H9 (cell line): ENCODE measurements around the gene UBFD1. TPM values are rescaled to one million over a fixed set of nuclear protein-coding genes. Genes with fewer than 3 reads are reported as not detected.

Experiments used
- DNase-seq: peaks from one replicate; pipeline ENCODE4 v3.0.0-alpha.2; 2017
- H2AFZ ChIP-seq: one replicate; pipeline ENCODE4 v1.6.1; 2013; ENCODE audit warnings: mild to moderate bottlenecking, low read length, control low read depth, moderate library complexity
- H2AK5ac ChIP-seq: 2 replicates; pipeline ENCODE4 v1.6.1; 2013; ENCODE audit warnings: low read length, control low read depth, mixed read lengths; ENCODE audit not compliant: insufficient read length
- H2BK120ac ChIP-seq: one replicate; pipeline ENCODE4 v1.6.1; 2013; ENCODE audit warnings: low read depth, mild to moderate bottlenecking, low read length, control low read depth, inconsistent platforms; ENCODE audit not compliant: poor library complexity, severe bottlenecking
- H2BK12ac ChIP-seq: 2 replicates; pipeline ENCODE4 v1.6.1; 2013; ENCODE audit warnings: low read length, control low read depth, mixed read lengths, low read depth; ENCODE audit not compliant: insufficient read length
- H2BK15ac ChIP-seq: 2 replicates; pipeline ENCODE4 v1.6.1; 2013; ENCODE audit warnings: low read depth, low read length, control low read depth
- H2BK20ac ChIP-seq: one replicate; pipeline ENCODE4 v1.6.1; 2013; ENCODE audit warnings: low read depth, mild to moderate bottlenecking, low read length, control low read depth, inconsistent platforms; ENCODE audit not compliant: poor library complexity, severe bottlenecking
- H2BK5ac ChIP-seq: 2 replicates; pipeline ENCODE4 v1.6.1; 2013; ENCODE audit warnings: low read length, control low read depth, mixed read lengths; ENCODE audit not compliant: insufficient read length
- H3K14ac ChIP-seq: 2 replicates; pipeline ENCODE4 v1.6.1; 2013; ENCODE audit warnings: low read length, control low read depth; ENCODE audit not compliant: insufficient read depth
- H3K18ac ChIP-seq: 2 replicates; pipeline ENCODE4 v1.6.1; 2013; ENCODE audit warnings: low read depth, mild to moderate bottlenecking, mixed read lengths, low read length, control low read depth; ENCODE audit not compliant: insufficient read length
- H3K23ac ChIP-seq: 2 replicates; pipeline ENCODE4 v1.6.1; 2013; ENCODE audit warnings: low read length, control low read depth, mixed read lengths, low read depth; ENCODE audit not compliant: insufficient read length
- H3K23me2 ChIP-seq: 2 replicates; pipeline ENCODE4 v1.6.1; 2013; ENCODE audit warnings: low read depth, mild to moderate bottlenecking, mixed read lengths, low read length, control low read depth; ENCODE audit not compliant: insufficient read length, poor library complexity, severe bottlenecking
- H3K27ac ChIP-seq: 2 replicates; pipeline ENCODE4 v1.5.1; 2013; ENCODE audit warnings: low read length, control low read depth, mixed read lengths, low read depth; ENCODE audit not compliant: insufficient read length
- H3K27me3 ChIP-seq: 2 replicates; pipeline ENCODE4 v1.6.1; 2013; ENCODE audit warnings: low read length, control low read depth, inconsistent platforms; ENCODE audit not compliant: insufficient read depth
- H3K4ac ChIP-seq: 2 replicates; pipeline ENCODE4 v1.6.1; 2013; ENCODE audit warnings: low read depth, mild to moderate bottlenecking, control low read depth, inconsistent platforms, low read length, moderate library complexity
- H3K4me1 ChIP-seq: 2 replicates; pipeline ENCODE4 v1.6.1; 2013; ENCODE audit warnings: low read length, control low read depth, inconsistent platforms; ENCODE audit not compliant: insufficient read depth
- H3K4me2 ChIP-seq: 2 replicates; pipeline ENCODE4 v1.6.1; 2013; ENCODE audit warnings: low read length, control low read depth, mixed read lengths; ENCODE audit not compliant: insufficient read length, insufficient read depth
- H3K56ac ChIP-seq: 2 replicates; pipeline ENCODE4 v1.6.1; 2013; ENCODE audit warnings: low read depth, mild to moderate bottlenecking, mixed read lengths, low read length, control low read depth; ENCODE audit not compliant: insufficient read length
- H3K79me1 ChIP-seq: 2 replicates; pipeline ENCODE4 v1.6.1; 2013; ENCODE audit warnings: low read depth, mild to moderate bottlenecking, moderate library complexity, low read length, control low read depth, inconsistent platforms; ENCODE audit not compliant: insufficient read depth, poor library complexity, severe bottlenecking
- H3K79me2 ChIP-seq: 2 replicates; pipeline ENCODE4 v1.6.1; 2013; ENCODE audit warnings: low read length, control low read depth, inconsistent platforms; ENCODE audit not compliant: insufficient read depth
- H3K9ac ChIP-seq: 2 replicates; pipeline ENCODE4 v1.6.1; 2013; ENCODE audit warnings: low read length, control low read depth, mixed read lengths; ENCODE audit not compliant: insufficient read length; ENCODE audit errors: extremely low read depth
- H3K9me3 ChIP-seq: one replicate; pipeline ENCODE4 v1.6.1; 2013; ENCODE audit warnings: low read depth, low read length, inconsistent platforms; ENCODE audit not compliant: control insufficient read depth
- H3T11ph ChIP-seq: one replicate; pipeline ENCODE4 v1.6.1; 2013; ENCODE audit warnings: mild to moderate bottlenecking, low read length, control low read depth, inconsistent platforms
- H4K20me1 ChIP-seq: one replicate; pipeline ENCODE4 v1.6.1; 2013; ENCODE audit not compliant: control insufficient read depth, insufficient read length, insufficient read depth
- H4K5ac ChIP-seq: 2 replicates; pipeline ENCODE4 v1.6.1; 2013; ENCODE audit warnings: low read depth, mild to moderate bottlenecking, mixed read lengths, low read length, control low read depth; ENCODE audit not compliant: insufficient read length
- H4K8ac ChIP-seq: replicated peaks from 2 replicates; pipeline ENCODE4 v1.6.1; 2013; ENCODE audit warnings: low read length, control low read depth, mixed read lengths, low read depth; ENCODE audit not compliant: insufficient read length
- H4K91ac ChIP-seq: 2 replicates; pipeline ENCODE4 v1.6.1; 2013; ENCODE audit warnings: low read depth, mild to moderate bottlenecking, moderate library complexity, mixed read lengths, low read length, control low read depth; ENCODE audit not compliant: insufficient read length
- H3K27ac Mint-ChIP-seq, 3 experiments: 2 replicates in 2 of 3; 3 replicates in 1 of 3; pipeline ENCODE4 v1.8.0; 2020 to 2021; ENCODE audit warnings: mixed read lengths in 3 of 3, mild to moderate bottlenecking in 1 of 3, moderate library complexity in 1 of 3
- H3K27me3 Mint-ChIP-seq: 2 replicates; pipeline ENCODE4 v1.8.0; 2021; ENCODE audit warnings: low read depth, mild to moderate bottlenecking, moderate library complexity, mixed read lengths
- H3K36me3 Mint-ChIP-seq, 3 experiments: 2 replicates in 2 of 3; 3 replicates in 1 of 3; pipeline ENCODE4 v1.8.0; 2020 to 2021; ENCODE audit warnings: low read depth in 3 of 3, mixed read lengths in 3 of 3; ENCODE audit not compliant: insufficient read depth in 1 of 3
- H3K4me1 Mint-ChIP-seq, 2 experiments: 2 replicates each; pipeline ENCODE4 v1.8.0; 2020; ENCODE audit warnings: mixed read lengths in 2 of 2
- H3K4me3 Mint-ChIP-seq, 2 experiments: 2 replicates in 1 of 2; 3 replicates in 1 of 2; pipeline ENCODE4 v1.8.0; 2020 to 2021; ENCODE audit warnings: mild to moderate bottlenecking in 2 of 2, mixed read lengths in 2 of 2, moderate library complexity in 1 of 2
- H3K9me3 Mint-ChIP-seq, 2 experiments: 2 replicates in 1 of 2; 3 replicates in 1 of 2; pipeline ENCODE4 v1.8.0; 2020; ENCODE audit warnings: mild to moderate bottlenecking in 2 of 2, mixed read lengths in 2 of 2, moderate library complexity in 1 of 2
- WGBS: extraction: QIAGEN DNeasy Blood & Tissue Kit; methylation state at CpG from one replicate; pipeline ENCODE4 v1.1.7; 2013; ENCODE audit warnings: missing lambda C conversion rate, low lambda C conversion rate, mixed read lengths; ENCODE audit not compliant: insufficient read length; ENCODE audit errors: extremely low coverage; 5-methylcytosine and 5-hydroxymethylcytosine counted together
- total RNA-seq: library from RNA; stranded (reverse); gene quantifications from 2 replicates; pipeline ENCODE4 v1.2.1, GENCODE V29; 2021
- TF ChIP-seq, protein P1 (sequence below): fragments of 200-600 bp; sonication (generic); conservative IDR thresholded peaks from 3 replicates; pipeline ENCODE4 v1.8.0; 2021; ENCODE audit warnings: antibody characterized with exemption, mild to moderate bottlenecking

UBFD1 gene
- total RNA-seq, 1 experiment from 2014 or later, result 107 TPM

DNA sequence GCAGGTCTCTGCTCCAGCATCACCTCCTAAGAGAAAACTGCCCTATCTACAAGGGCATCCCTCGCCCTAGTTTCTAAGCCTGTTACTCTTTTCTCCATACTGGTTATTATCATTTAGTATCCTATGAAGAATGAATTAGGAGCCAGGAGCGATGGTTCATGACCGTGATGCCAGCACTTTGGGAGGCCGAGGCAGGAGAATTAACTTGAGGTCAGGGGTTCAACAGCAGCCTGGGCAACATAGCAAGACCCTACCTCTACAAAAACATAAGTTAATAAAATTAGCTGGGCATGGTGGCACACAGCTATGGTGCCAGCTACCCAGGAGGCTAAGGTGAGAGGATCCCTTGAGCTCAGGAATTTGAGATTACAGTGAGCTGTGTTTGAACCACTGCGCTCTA, 7.6 kb upstream of the UBFD1 start:
- H3K36me3 Mint-ChIP-seq, result peaks cover 25 to 80% (median 57%) of the 10 kb centered on the region in 3 experiments; a peak in 6 of 7 replicates
- no peak overlapping the region for H2BK120ac ChIP-seq

More for the DNA sequence above, 7.6 kb upstream of the UBFD1 start:
- no peak overlapping the region for H3K4ac ChIP-seq
- no peak overlapping the region for H4K8ac ChIP-seq
- H2BK15ac ChIP-seq, result no peak overlapping the region
- no peaks in the 10 kb centered on the region for H3K9me3 ChIP-seq
- no peaks in the 10 kb centered on the region; a peak in 1 of 4 replicates for H3K4me1 Mint-ChIP-seq
- TF ChIP-seq, protein P1, sequence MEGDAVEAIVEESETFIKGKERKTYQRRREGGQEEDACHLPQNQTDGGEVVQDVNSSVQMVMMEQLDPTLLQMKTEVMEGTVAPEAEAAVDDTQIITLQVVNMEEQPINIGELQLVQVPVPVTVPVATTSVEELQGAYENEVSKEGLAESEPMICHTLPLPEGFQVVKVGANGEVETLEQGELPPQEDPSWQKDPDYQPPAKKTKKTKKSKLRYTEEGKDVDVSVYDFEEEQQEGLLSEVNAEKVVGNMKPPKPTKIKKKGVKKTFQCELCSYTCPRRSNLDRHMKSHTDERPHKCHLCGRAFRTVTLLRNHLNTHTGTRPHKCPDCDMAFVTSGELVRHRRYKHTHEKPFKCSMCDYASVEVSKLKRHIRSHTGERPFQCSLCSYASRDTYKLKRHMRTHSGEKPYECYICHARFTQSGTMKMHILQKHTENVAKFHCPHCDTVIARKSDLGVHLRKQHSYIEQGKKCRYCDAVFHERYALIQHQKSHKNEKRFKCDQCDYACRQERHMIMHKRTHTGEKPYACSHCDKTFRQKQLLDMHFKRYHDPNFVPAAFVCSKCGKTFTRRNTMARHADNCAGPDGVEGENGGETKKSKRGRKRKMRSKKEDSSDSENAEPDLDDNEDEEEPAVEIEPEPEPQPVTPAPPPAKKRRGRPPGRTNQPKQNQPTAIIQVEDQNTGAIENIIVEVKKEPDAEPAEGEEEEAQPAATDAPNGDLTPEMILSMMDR, result no peak
- WGBS, result no CpG with 5 or more reads among the region's 5 CpGs
- H3K18ac ChIP-seq, result no peak overlapping the region
- no peak overlapping the region for H2BK20ac ChIP-seq
- H4K91ac ChIP-seq, result no peak overlapping the region
- no peak overlapping the region for H4K5ac ChIP-seq
- no peaks in the 10 kb centered on the region for H3K23me2 ChIP-seq
- no peak overlapping the region for H3K56ac ChIP-seq
- H2BK5ac ChIP-seq, result no peak overlapping the region
- no peak overlapping the region for H3K9ac ChIP-seq
- H3K4me1 ChIP-seq, result no peaks in the 10 kb centered on the region
- H2AK5ac ChIP-seq, result no peak overlapping the region
- no peaks in the 10 kb centered on the region for H3K79me1 ChIP-seq
- no peak overlapping the region for H3K14ac ChIP-seq
- H3K27me3 ChIP-seq, result no peaks in the 10 kb centered on the region
- no peak overlapping the region for H2BK12ac ChIP-seq
- H3K23ac ChIP-seq, result no peak overlapping the region
- no peaks in the 10 kb centered on the region for H3K9me3 Mint-ChIP-seq
- H3K79me2 ChIP-seq, result no peaks in the 10 kb centered on the region
- no peak overlapping the region for H2AFZ ChIP-seq
- no peak overlapping the region for H3K27ac Mint-ChIP-seq
- H3K27ac ChIP-seq, result no peak overlapping the region
- no peak overlapping the region for H3T11ph ChIP-seq
- no peaks in the 10 kb centered on the region for H4K20me1 ChIP-seq
- H3K4me2 ChIP-seq, result no peak overlapping the region
- H3K27me3 Mint-ChIP-seq, result no peaks in the 10 kb centered on the region
- no peak for DNase-seq
- H3K4me3 Mint-ChIP-seq, result no peak overlapping the region
